ENCODE measurements around the gene NUDT5.
A peak's percentile ranks its signal among the peaks of the same experiment; 100 is the strongest.

Gene NUDT5

DNA sequence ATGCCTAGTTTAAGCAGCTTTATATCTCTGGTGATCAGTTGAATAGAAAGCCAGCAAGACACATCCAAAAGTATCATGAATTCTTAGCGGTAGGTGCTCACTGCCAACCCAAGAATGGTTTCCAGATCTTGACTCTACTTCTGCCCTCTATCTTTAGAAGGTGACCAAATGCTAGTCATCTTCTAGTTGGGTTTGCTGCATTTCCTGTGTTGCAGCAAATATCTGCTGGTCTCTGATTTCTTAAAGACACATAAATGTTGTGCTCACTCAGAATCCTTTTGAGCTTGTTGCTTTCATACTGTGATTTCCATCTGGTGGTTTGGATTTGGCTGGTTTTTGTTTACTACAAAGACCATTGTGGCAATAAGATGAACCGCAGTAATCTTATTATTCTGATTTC lies 2.5 kb upstream of the NUDT5 start:
- H3K27ac ChIP-seq (ENCODE audit: low read length, poor library complexity, severe bottlenecking), result no peak overlapping the region
- no peak overlapping the region for H4K91ac ChIP-seq (ENCODE audit: low read length)
- H3K4me1 ChIP-seq (ENCODE audit: control insufficient read depth, insufficient read depth, low read depth, low read length), result peaks cover 6% of the 10 kb centered on the region
- no peak overlapping the region for H3K4me3 ChIP-seq (ENCODE audit: insufficient read depth in 1 of 2, low read depth in 1 of 2, low read length in 2 of 2)
- no peak overlapping the region for H2BK120ac ChIP-seq (ENCODE audit: low read depth, low read length)
- H2BK15ac ChIP-seq (ENCODE audit: low read depth, poor library complexity, severe bottlenecking), result no peak overlapping the region
- no peak overlapping the region for H2AFZ ChIP-seq (ENCODE audit: low read depth, low read length)
- H3K36me3 ChIP-seq (ENCODE audit: control insufficient read depth in 1 of 2, insufficient read depth in 2 of 2, low read depth in 1 of 2, low read length in 2 of 2), result peaks cover 18 to 41% of the 10 kb centered on the region in 2 experiments
- no peak overlapping the region for H3K14ac ChIP-seq (ENCODE audit: low read length in 2 of 2)
- no peak overlapping the region for H4K8ac ChIP-seq (ENCODE audit: low read length)
- no peak overlapping the region for H3K4me2 ChIP-seq (ENCODE audit: low read length, poor library complexity, severe bottlenecking)
- no peak overlapping the region for H3K23ac ChIP-seq (ENCODE audit: low read length in 2 of 2)
- H3K4ac ChIP-seq (ENCODE audit: low read depth in 1 of 2, low read length in 2 of 2), result no peak overlapping the region
- no peak overlapping the region for H2BK5ac ChIP-seq (ENCODE audit: low read depth, low read length, poor library complexity, severe bottlenecking)
- H3K79me1 ChIP-seq (replicated peaks; ENCODE audit: low read length, poor library complexity, severe bottlenecking), result peaks cover 15% of the 10 kb centered on the region
- H3K27me3 ChIP-seq (ENCODE audit: control insufficient read depth in 1 of 2, insufficient read depth in 1 of 2, low read length in 2 of 2), result no peaks in the 10 kb centered on the region
- no peak overlapping the region for H2BK12ac ChIP-seq (ENCODE audit: low read length in 2 of 2)
- H3K18ac ChIP-seq (ENCODE audit: low read depth in 1 of 2, low read length in 2 of 2), result no peak overlapping the region
- no peak overlapping the region for H2AK5ac ChIP-seq (ENCODE audit: low read length, severe bottlenecking)
- WGBS, result 94% methylated on average over 1 of the region's 2 CpGs
- no peaks in the 10 kb centered on the region for H3K9me3 ChIP-seq (ENCODE audit: control insufficient read depth, low read length)
- DNase-seq, result no peak
- H3K9ac ChIP-seq (ENCODE audit: low read length), result peak overlapping the region; percentile 2

DNA sequence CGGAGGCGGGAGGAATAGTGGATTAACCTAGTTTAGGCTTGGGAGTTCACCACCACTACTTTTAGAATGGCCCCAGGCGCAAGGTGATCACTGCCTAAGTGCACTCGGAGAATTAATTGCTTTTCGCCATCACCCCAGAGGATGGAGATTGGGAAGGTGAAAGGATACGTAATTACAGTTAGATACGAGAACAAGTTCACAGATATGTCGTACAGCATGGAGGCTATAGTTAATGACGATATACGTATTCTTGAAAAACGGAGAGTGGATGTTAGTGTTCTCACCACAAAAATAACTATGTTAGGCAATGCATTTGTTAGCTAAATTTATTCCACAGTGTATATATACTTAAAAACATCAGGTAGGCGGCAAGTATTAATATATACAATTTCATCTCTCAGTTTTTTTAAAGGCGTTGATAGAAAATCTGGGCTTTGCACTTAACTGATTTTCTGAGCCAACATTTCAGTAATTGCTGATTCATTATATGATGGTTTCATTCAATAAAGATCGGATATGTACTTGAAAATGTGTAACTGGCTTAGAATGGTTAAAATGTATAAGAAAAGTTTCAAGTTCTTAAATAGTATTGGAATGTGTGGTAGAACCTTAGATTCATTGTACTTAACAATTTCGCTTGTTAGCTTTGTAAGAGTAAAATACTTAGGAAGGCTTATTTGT lies 980 bp upstream of the NUDT5 start:
- no peaks in the 10 kb centered on the region for H3K27me3 ChIP-seq (ENCODE audit: control insufficient read depth in 1 of 2, insufficient read depth in 1 of 2, low read length in 2 of 2)
- peak overlapping the region; percentile 47 for H3K4me2 ChIP-seq (ENCODE audit: low read length, poor library complexity, severe bottlenecking)
- no peak overlapping the region for H3K14ac ChIP-seq (ENCODE audit: low read length in 2 of 2)
- H3K4ac ChIP-seq (ENCODE audit: low read depth in 1 of 2, low read length in 2 of 2), result peak overlapping the region; percentile 15 to 80
- H4K8ac ChIP-seq (ENCODE audit: low read length), result peak overlapping the region; percentile 73
- peak overlapping the region; percentile 93 for H4K91ac ChIP-seq (ENCODE audit: low read length)
- peak overlapping the region; percentile 88 to 94 for H3K4me3 ChIP-seq (ENCODE audit: insufficient read depth in 1 of 2, low read depth in 1 of 2, low read length in 2 of 2)
- H3K9me3 ChIP-seq (ENCODE audit: control insufficient read depth, low read length), result no peaks in the 10 kb centered on the region
- H2BK15ac ChIP-seq (ENCODE audit: low read depth, poor library complexity, severe bottlenecking), result no peak overlapping the region
- no peak overlapping the region for H2AK5ac ChIP-seq (ENCODE audit: low read length, severe bottlenecking)
- no peak overlapping the region for H2BK120ac ChIP-seq (ENCODE audit: low read depth, low read length)
- 10% methylated on average over 11 of the region's 15 CpGs for WGBS
- DNase-seq, result no peak
- no peak overlapping the region for H3K23ac ChIP-seq (ENCODE audit: low read length in 2 of 2)
- H3K27ac ChIP-seq (ENCODE audit: low read length, poor library complexity, severe bottlenecking), result peak overlapping the region; percentile 37
- H2BK12ac ChIP-seq (ENCODE audit: low read length in 2 of 2), result no peak overlapping the region
- H3K9ac ChIP-seq (ENCODE audit: low read length), result peak overlapping the region; percentile 98
- H3K36me3 ChIP-seq (ENCODE audit: control insufficient read depth in 1 of 2, insufficient read depth in 2 of 2, low read depth in 1 of 2, low read length in 2 of 2), result peaks cover 9 to 33% of the 10 kb centered on the region in 2 experiments
- peak overlapping the region; percentile 15 to 37 for H3K18ac ChIP-seq (ENCODE audit: low read depth in 1 of 2, low read length in 2 of 2)
- no peak overlapping the region for H2AFZ ChIP-seq (ENCODE audit: low read depth, low read length)
- H3K79me1 ChIP-seq (replicated peaks; ENCODE audit: low read length, poor library complexity, severe bottlenecking), result peaks cover 10% of the 10 kb centered on the region
- peaks cover 8% of the 10 kb centered on the region for H3K4me1 ChIP-seq (ENCODE audit: control insufficient read depth, insufficient read depth, low read depth, low read length)
- no peak overlapping the region for H2BK5ac ChIP-seq (ENCODE audit: low read depth, low read length, poor library complexity, severe bottlenecking)

DNA sequence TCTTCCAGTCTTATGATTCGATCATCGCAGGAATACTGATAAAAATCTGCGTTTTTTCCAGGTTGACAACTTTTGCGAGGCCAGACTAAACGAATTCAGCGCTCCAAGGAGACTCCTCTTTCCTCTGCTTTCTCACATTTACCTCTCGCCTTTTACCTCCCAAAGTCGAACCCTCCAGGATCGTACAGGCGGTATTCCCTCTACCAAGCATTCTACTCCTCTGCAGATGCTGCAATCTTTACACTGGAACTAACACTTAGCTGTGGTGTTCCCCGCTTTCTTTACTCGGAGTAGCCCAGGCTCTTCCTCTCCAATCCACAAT lies 449 bp downstream of the NUDT5 start:
- peak overlapping the region; percentile 93 for H3K27ac ChIP-seq (ENCODE audit: low read length, poor library complexity, severe bottlenecking)
- no peak for DNase-seq
- H2AK5ac ChIP-seq (ENCODE audit: low read length, severe bottlenecking), result peak overlapping the region; percentile 31
- H4K91ac ChIP-seq (ENCODE audit: low read length), result peak overlapping the region; percentile 87
- H3K23ac ChIP-seq (ENCODE audit: low read length in 2 of 2), result peak overlapping the region in 1 of 2 experiments; percentile 31
- WGBS, result 5% methylated on average over 12 of the region's 12 CpGs
- peak overlapping the region; percentile 98 for H3K9ac ChIP-seq (ENCODE audit: low read length)
- H2BK120ac ChIP-seq (ENCODE audit: low read depth, low read length), result peak overlapping the region; percentile 44
- peaks cover 5% of the 10 kb centered on the region for H3K79me1 ChIP-seq (replicated peaks; ENCODE audit: low read length, poor library complexity, severe bottlenecking)
- peak overlapping the region; percentile 11 to 56 for H2BK12ac ChIP-seq (ENCODE audit: low read length in 2 of 2)
- peak overlapping the region; percentile 85 for H3K4me2 ChIP-seq (ENCODE audit: low read length, poor library complexity, severe bottlenecking)
- H3K4me1 ChIP-seq (ENCODE audit: control insufficient read depth, insufficient read depth, low read depth, low read length), result peaks cover 9% of the 10 kb centered on the region
- H2AFZ ChIP-seq (ENCODE audit: low read depth, low read length), result peak overlapping the region; percentile 55
- peak overlapping the region; percentile 93 for H4K8ac ChIP-seq (ENCODE audit: low read length)
- peak overlapping the region; percentile 88 to 94 for H3K4me3 ChIP-seq (ENCODE audit: insufficient read depth in 1 of 2, low read depth in 1 of 2, low read length in 2 of 2)
- no peak overlapping the region for H2BK15ac ChIP-seq (ENCODE audit: low read depth, poor library complexity, severe bottlenecking)
- peak overlapping the region; percentile 19 to 67 for H3K4ac ChIP-seq (ENCODE audit: low read depth in 1 of 2, low read length in 2 of 2)
- peak overlapping the region; percentile 22 for H2BK5ac ChIP-seq (ENCODE audit: low read depth, low read length, poor library complexity, severe bottlenecking)
- no peaks in the 10 kb centered on the region for H3K27me3 ChIP-seq (ENCODE audit: control insufficient read depth in 1 of 2, insufficient read depth in 1 of 2, low read length in 2 of 2)
- no peak overlapping the region for H3K14ac ChIP-seq (ENCODE audit: low read length in 2 of 2)
- no peaks in the 10 kb centered on the region for H3K9me3 ChIP-seq (ENCODE audit: control insufficient read depth, low read length)
- H3K18ac ChIP-seq (ENCODE audit: low read depth in 1 of 2, low read length in 2 of 2), result peak overlapping the region; percentile 62 to 96
- H3K36me3 ChIP-seq (ENCODE audit: control insufficient read depth in 1 of 2, insufficient read depth in 2 of 2, low read depth in 1 of 2, low read length in 2 of 2), result peaks cover 0 to 22% of the 10 kb centered on the region in 2 experiments

DNA sequence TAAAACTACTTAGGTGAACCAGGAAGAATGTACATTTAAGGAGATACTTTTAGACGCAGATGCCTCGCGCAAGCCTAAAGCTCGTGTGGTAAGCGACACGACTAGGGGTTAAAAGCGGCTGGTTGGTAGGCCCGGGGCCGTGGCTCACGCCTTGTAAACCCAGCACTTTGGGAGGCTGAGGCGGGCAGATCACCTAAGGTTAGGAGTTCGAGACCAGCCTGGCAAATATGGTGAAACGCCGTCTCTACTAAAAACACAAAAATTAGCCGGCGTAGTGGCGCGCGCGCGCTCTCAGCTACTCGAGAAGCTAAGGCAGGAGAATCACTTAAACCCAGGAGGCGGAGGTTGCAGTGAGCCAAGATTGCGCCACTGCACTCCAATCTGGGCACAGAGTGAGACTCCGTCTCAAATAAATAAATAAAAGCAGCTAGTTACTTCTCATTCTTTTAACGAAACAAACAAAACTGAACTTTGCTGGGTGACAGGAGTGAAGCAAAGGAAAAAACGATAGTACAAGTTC lies 879 bp downstream of the NUDT5 start:
- 3% methylated on average over 26 of the region's 27 CpGs for WGBS
- Histone ChIP-seq H2BK12ac (ENCODE audit: low read length in 2 of 2) (no peak overlapping the region), H3K36me3 (ENCODE audit: control insufficient read depth in 1 of 2, insufficient read depth in 2 of 2, low read depth in 1 of 2, low read length in 2 of 2) (peaks cover 0 to 20% of the 10 kb centered on the region in 2 experiments)

More for the DNA sequence above, 879 bp downstream of the NUDT5 start:
- Histone ChIP-seq H3K4me1 (ENCODE audit: control insufficient read depth, insufficient read depth, low read depth, low read length) (peaks cover 9% of the 10 kb centered on the region), H4K91ac (ENCODE audit: low read length) (no peak overlapping the region), H2BK15ac (ENCODE audit: low read depth, poor library complexity, severe bottlenecking) (no peak overlapping the region), H3K4me3 (ENCODE audit: insufficient read depth in 1 of 2, low read depth in 1 of 2, low read length in 2 of 2) (peak overlapping the region; percentile 88 to 94), H2BK5ac (ENCODE audit: low read depth, low read length, poor library complexity, severe bottlenecking) (no peak overlapping the region), H3K9me3 (ENCODE audit: control insufficient read depth, low read length) (no peaks in the 10 kb centered on the region), H3K23ac (ENCODE audit: low read length in 2 of 2) (no peak overlapping the region), H3K4ac (ENCODE audit: low read depth in 1 of 2, low read length in 2 of 2) (peak overlapping the region in 1 of 2 experiments; percentile 19), H2BK120ac (ENCODE audit: low read depth, low read length) (no peak overlapping the region), H3K18ac (ENCODE audit: low read depth in 1 of 2, low read length in 2 of 2) (peak overlapping the region in 1 of 2 experiments; percentile 43), H2AK5ac (ENCODE audit: low read length, severe bottlenecking) (no peak overlapping the region), H3K14ac (ENCODE audit: low read length in 2 of 2) (no peak overlapping the region), H3K9ac (ENCODE audit: low read length) (peak overlapping the region; percentile 98), H3K27me3 (ENCODE audit: control insufficient read depth in 1 of 2, insufficient read depth in 1 of 2, low read length in 2 of 2) (no peaks in the 10 kb centered on the region), H2AFZ (ENCODE audit: low read depth, low read length) (no peak overlapping the region), H4K8ac (ENCODE audit: low read length) (no peak overlapping the region), H3K27ac (ENCODE audit: low read length, poor library complexity, severe bottlenecking) (no peak overlapping the region), H3K79me1 (replicated peaks; ENCODE audit: low read length, poor library complexity, severe bottlenecking) (peaks cover 4% of the 10 kb centered on the region), H3K4me2 (ENCODE audit: low read length, poor library complexity, severe bottlenecking) (peak overlapping the region; percentile 85)
- DNase-seq, result peak; percentile 70
